HG03558 (cell line): ENCODE measurements around the gene TSPEAR.

Source experiments
- ATAC-seq: cut with Tn5 transposase; IDR thresholded peaks from one replicate; pipeline ENCODE4 v1.9.1; 2021; ENCODE audit warnings: moderate number of reproducible peaks; ENCODE audit not compliant: unreplicated experiment; ENCODE audit errors: extremely low read depth

TSPEAR gene

GRCh38 chr21:44526096-44526997, 185.0 kb downstream of the TSPEAR start:
- no peak for ATAC-seq

DNA sequence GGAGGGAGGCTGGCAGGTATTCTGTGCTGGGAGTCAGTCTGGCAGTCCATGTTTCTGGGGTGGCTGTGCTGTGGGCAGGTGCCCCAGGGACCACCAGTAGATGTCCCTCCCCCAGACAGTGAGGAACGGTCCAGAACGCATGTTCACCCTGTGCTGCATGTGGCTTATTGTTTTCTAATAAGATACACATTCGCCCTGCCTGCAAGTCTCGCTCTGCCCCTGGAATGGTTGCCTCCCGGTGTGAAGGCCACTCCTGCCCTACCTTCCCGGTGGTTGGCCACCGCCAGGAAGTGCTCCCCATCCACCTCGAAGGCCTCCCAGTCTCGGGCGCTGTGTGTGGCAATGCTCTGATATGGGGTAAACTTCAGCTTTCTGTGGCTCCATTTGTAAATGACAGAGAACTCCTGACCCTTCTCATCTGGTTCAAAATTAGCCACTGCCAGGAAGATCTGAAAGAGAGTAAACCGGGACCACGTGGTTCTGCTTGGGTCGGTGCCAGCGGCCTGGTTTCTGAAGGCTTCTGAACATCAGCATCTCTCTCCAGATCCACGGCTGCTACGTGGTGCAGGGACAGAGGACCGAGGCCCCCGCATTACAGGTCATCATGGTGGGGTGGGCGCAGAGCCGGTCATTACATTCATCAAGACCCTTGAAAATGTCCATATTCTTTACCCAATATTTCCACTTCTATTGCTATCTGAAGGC, 185.8 kb downstream of the TSPEAR start:
- ATAC-seq = no peak

GRCh38 chr21:44524414-44525371, 186.7 kb downstream of the TSPEAR start:
- no peak for ATAC-seq

DNA sequence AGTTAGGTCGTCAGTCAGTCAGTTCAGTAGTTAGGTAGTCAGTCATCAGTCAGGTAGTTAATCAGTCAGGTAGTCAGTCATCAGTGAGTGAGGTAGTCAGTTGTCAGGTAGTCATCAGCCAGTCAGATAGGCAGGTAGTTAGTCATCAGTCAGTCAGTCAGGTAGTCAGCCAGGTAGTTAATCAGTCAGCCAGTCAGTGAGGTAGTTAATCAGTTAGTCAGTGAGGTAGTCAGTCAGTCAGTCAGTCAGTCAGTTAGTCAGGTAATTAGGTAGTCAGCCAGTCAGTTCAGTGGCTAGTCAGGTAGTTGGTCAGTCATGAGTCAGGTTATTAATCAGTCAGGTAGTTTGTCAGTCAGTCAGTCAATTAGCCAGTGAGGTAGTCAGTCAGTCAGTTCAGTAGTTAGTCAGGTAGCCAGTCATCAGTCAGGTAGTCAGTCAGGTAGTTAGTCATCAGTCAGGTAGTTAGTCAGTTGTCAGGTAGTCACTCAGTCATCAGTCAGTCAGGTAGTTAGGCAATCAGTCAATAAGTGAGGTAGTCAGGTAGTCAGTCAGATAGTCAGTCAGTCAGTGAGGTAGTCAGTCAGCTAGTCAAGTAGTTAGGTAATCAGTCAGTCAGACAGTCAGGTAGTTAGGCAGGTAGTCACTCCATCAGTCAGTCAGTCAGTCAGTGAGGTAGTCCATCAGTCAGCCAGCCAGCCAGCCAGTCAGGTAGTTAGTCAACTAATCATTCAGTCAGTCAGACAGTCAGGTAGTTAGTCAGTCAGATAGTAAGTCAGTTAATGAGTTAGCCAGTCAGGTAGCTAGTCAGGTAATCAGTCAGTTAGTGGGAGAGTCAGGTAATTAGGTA, 187.6 kb downstream of the TSPEAR start:
- no peak for ATAC-seq

DNA sequence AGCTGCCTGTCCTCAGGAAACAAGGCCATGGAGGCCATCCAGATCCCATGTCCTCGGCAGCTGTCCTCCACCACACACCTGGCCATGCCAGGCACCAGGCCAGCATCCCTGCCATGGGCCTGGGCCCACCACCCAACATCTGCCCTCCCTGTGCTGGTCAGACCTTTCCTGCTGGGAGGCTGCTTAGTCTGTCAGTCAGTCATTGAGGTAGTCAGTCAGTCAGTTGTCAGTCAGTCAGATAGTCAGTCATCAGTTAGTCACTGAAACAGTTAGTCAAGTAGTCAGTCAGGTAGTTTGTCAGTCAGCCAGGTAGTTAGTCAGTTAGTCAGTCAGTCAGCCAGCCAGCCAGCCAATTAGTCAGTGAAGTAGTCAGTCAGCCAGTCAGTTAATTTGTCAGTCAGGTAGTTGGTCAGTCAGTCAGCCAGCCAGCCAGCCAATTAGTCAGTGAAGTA, 188.6 kb downstream of the TSPEAR start:
- no peak for ATAC-seq

DNA sequence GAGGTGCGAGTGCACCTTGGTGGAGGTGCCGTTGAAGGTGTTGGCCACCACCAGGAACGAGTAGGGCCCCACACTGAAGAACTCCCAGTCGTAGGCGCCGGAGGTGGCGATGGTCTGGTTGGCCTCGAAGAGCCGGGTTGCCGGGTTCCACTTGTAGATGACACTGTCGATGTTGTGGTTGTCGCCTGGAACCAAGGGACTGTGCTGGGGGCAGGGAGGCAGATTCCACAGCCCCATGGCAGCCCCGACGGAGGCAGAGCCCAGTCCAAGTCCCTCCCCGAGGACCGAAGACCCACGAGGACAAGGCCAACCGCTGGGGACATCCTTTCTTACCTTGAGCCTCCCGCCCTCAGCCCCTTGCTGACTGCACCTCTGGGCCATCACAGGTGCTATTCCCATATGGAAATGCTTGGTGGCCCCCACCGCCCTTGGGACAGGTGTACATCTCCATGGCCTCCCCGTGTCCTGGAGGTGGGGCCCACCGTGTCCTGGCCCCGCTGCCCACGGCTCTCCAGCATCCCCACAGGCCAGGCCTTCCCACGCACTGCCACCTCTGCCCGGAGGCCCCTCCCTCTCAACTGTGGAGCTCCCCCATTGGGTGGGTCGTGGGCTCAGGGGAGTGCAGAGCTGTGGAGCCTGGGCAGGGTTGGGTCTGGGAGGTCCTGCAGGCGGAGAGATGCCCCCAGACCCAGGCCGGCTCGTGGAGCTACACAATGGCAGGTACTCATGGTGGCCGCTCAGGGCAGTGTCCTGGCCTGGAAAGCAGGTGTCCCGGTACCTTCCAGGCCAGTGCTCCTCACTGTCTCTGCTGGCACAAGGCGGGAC, 189.2 kb downstream of the TSPEAR start:
- no peak for ATAC-seq

DNA sequence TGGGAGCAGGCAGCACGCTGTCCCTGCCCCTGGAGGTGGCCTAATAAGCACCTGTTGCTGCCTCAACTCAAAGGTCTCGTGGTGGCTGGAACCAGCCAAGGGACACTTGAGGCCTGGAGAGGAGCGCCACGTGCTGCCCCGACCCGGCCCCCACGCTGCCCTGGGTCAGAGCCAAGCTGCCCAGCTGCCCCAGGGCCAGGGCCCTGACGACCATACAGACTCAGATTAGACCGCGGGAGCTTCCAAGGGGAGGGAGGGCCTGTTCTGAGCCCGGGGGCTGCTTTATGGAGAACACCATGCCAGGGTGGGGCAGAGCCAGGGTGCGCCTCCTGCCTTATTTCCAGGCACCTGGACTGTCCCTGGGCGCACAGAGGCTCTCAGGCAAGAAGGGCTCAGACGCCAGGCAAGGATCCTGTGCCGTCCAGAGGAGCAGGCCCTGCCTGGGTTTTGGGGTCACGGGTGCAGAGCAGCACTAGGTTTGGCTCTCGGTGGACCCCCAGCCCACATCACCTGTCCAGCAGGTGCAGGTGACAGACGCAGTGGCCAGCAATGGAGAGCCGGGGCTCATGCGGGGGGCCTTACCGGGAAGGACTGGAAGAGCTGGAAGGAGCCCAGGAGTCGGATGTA, 190.0 kb downstream of the TSPEAR start:
- no peak for ATAC-seq

GRCh38 chr21:44520326-44521300, 190.8 kb downstream of the TSPEAR start:
- no peak for ATAC-seq

- ATAC-seq = no peak
Observed at GRCh38 chr21:44519346-44520325, 191.7 kb downstream of the TSPEAR start.

- ATAC-seq = no peak
Observed at GRCh38 chr21:44518686-44519085, 192.7 kb downstream of the TSPEAR start.

- no peak for ATAC-seq
Observed at GRCh38 chr21:44517175-44517899, 194.0 kb downstream of the TSPEAR start.

DNA sequence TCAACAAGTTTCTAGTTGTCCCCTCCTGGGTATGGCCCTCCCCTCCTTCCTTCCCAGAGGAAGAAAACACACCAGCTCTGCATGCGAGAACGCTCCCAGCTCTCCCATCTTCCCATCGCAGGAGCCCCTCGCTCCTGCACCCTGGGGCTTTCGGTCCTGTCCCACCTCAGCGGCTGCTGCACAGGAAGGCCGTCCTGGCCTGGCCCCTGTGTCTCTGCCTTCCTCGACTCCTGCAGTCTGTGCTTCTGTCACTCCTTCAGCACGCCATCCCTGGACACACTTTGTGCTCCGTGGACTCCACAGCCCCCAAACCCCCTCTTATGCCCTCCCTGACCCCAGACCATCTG, 194.6 kb downstream of the TSPEAR start:
- no peak for ATAC-seq

DNA sequence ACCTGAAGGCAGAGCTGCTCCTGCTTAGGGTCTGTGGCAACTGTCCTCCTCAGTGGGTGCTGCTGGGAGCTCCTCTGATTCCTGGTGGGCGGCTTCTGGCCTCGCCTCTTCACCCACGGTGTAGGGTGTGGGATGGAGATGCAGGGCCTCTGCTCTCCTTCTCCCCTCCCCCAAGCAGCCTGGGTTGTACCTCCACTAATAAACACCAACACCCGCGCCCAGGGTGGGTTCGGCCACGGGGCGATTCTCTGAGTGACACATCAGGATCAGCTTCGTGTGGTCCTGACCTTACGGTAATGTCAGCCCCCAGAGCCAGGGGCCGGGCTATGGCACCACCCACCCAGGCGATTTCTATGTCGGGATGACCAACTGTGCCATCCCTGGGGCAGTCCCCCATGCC, 195.0 kb downstream of the TSPEAR start:
- ATAC-seq = no peak

GRCh38 chr21:44515359-44516165, 195.8 kb downstream of the TSPEAR start:
- no peak for ATAC-seq
